ENCODE measurements around the gene ZNF611. TPM values are rescaled to one million over a fixed set of nuclear protein-coding genes. Genes with fewer than 3 reads are reported as not detected.

The ZNF611 gene
- total and polyA plus RNA-seq, 2 of the 13 experiments (the other 11 are each of a cell fraction or from before 2014, with no cell fraction given): 2.7 to 4.1 TPM

GRCh38 chr19:52688925-52689796, 45.7 kb downstream of the ZNF611 start (continued):
- TF ChIP-seq HMGXB4 (CRISPR knock-in tag; IDR thresholded peaks at IDR 0.05; ENCODE audit: borderline replicate concordance in 1 of 2, low read depth in 1 of 2) (0 out of 4 replicates have a peak, but pooled peaks of 1 of the 2 experiments have one; percentile 3), SOX13 (IDR thresholded peaks at IDR 0.05) (0 out of 2 replicates have a peak, but pooled peaks have one; percentile 19), SOX13 (CRISPR knock-in tag; conservative IDR thresholded peaks at IDR 0.05 in 1 of 2, IDR thresholded peaks at IDR 0.05 in 1 of 2) (peak in 1 of 2 experiments; percentile 91; a peak in 2 of 4 replicates), MED1 (CRISPR knock-in tag; IDR thresholded peaks at IDR 0.05) (0 out of 2 replicates have a peak, but pooled peaks have one; percentile 28), GATAD2A (CRISPR knock-in tag; IDR thresholded peaks at IDR 0.05) (peak; percentile 45; the same call in 1 of the 2 replicates), CEBPB (IDR thresholded peaks at IDR 0.05; ENCODE audit: borderline replicate concordance, low read depth, low read length) (peak; percentile 37; the same call in 1 of the 2 replicates), RARA (CRISPR knock-in tag; IDR thresholded peaks at IDR 0.05) (peak; percentile 56), CEBPG (CRISPR knock-in tag; IDR thresholded peaks at IDR 0.05) (peak; percentile 53; the same call in 1 of the 2 replicates)

- Histone ChIP-seq H3K4me3 (replicated peaks in 1 of 3; ENCODE audit: insufficient read depth in 1 of 3, low read depth in 2 of 3, low read length in 3 of 3) (peak overlapping the region in 1 of 3 experiments; percentile 42; a peak in 2 of 6 replicates), H3K79me2 (ENCODE audit: insufficient read depth, low read length) (peaks cover 10% of the 10 kb centered on the region), H3K4me2 (ENCODE audit: low read depth, low read length) (peak overlapping the region; percentile 65), H3K27me3 (ENCODE audit: control insufficient read depth in 1 of 2, insufficient read depth in 2 of 2, low read length in 2 of 2) (no peaks in the 10 kb centered on the region; a peak in 1 of 5 replicates), H4K20me1 (ENCODE audit: insufficient read depth, low read length) (no peaks in the 10 kb centered on the region), H3K27ac (ENCODE audit: extremely low read length, insufficient read depth, low read length) (peak overlapping the region; percentile 58), H2AFZ (ENCODE audit: low read length) (no peak overlapping the region), H3K4me1 (ENCODE audit: insufficient read depth, low read length) (peaks cover 20% of the 10 kb centered on the region), H3K9me3 (ENCODE audit: low read length) (peaks cover 15% of the 10 kb centered on the region; the same call in 1 of the 2 replicates), H3K36me3 (replicated peaks in 1 of 2; ENCODE audit: control insufficient read depth in 1 of 2, insufficient read depth in 2 of 2, low read length in 2 of 2) (peaks cover 0 to 4% of the 10 kb centered on the region in 2 experiments; a peak in 1 of 5 replicates), H3K9ac (ENCODE audit: insufficient read depth, low read depth, low read length) (no peak overlapping the region)
- WGBS (ENCODE audit: low lambda C conversion rate): 74% methylated on average over 2 of the region's 2 CpGs
- in situ Hi-C loops (cut with HindIII; ENCODE audit: extremely low pct_ligation_motif_present, low pct_unique_long_range_greater_than_20kb) (no loop called here), intact Hi-C loops (cut with micrococcal nuclease; ENCODE audit: unreplicated experiment) (no loop called here)
- ChIA-PET CTCF (ENCODE audit: low intra/inter-chr PET ratio, low total read pairs) (no interaction called here), POLR2A (interaction anchor here (0.9 to 1.7 kb wide), 2 partner anchors 23 to 87 kb away, joined by 3 to 4 read pairs; no protein-coding TSS in a partner anchor)
- FAIRE-seq (no peak), DNase-seq (ENCODE audit: low spot score) (no peak), ATAC-seq (no peak)
- no TSS peak for BruUV-seq (replicated peaks)
- TF ChIP-seq MLLT10 (CRISPR knock-in tag; IDR thresholded peaks at IDR 0.05) (no peak), FOXJ3 (CRISPR knock-in tag; IDR thresholded peaks at IDR 0.05; ENCODE audit: borderline replicate concordance) (no peak), ISX (CRISPR knock-in tag; conservative IDR thresholded peaks at IDR 0.05) (no peak)
These were observed 46.5 kb downstream of the ZNF611 start for GRCh38 chr19:52688335-52688734.

Data from HepG2 (cell line).